ENCODE measurements around the gene TIMM10B.

DNA sequence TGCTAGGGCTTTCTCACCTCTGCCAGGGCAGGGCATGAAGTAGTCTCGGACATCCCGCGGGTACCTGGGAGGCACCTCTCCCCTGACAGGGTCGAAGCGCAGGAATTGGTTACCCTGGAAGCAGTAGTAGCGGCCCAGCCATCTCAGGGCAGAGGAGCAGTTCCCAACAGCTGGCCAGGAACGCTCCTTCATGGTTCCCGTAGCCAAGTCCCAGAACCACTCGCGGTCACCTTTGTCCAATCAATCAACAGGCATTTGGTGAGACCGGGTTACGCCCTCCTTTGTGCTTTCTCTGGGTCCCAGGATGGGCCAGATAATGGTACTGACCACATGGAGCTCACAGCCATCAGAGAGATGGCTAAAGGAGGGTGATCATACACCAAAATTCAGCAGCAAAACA lies 43.9 kb upstream of the TIMM10B start:
- TF ChIP-seq, protein P1, sequence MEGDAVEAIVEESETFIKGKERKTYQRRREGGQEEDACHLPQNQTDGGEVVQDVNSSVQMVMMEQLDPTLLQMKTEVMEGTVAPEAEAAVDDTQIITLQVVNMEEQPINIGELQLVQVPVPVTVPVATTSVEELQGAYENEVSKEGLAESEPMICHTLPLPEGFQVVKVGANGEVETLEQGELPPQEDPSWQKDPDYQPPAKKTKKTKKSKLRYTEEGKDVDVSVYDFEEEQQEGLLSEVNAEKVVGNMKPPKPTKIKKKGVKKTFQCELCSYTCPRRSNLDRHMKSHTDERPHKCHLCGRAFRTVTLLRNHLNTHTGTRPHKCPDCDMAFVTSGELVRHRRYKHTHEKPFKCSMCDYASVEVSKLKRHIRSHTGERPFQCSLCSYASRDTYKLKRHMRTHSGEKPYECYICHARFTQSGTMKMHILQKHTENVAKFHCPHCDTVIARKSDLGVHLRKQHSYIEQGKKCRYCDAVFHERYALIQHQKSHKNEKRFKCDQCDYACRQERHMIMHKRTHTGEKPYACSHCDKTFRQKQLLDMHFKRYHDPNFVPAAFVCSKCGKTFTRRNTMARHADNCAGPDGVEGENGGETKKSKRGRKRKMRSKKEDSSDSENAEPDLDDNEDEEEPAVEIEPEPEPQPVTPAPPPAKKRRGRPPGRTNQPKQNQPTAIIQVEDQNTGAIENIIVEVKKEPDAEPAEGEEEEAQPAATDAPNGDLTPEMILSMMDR (IDR thresholded peaks at IDR 0.05), result no peak
- no peak for TF ChIP-seq EZH2 (IDR thresholded peaks at IDR 0.05; ENCODE audit: borderline replicate concordance, insufficient read depth, low read depth, low read length, poor library complexity, severe bottlenecking)

Measured in B cell (primary cell).